ENCODE results near the gene FTO.

GRCh38 chr16:53681354-53681753, 22.6 kb upstream of the FTO start:
- TF ChIP-seq, protein P1, sequence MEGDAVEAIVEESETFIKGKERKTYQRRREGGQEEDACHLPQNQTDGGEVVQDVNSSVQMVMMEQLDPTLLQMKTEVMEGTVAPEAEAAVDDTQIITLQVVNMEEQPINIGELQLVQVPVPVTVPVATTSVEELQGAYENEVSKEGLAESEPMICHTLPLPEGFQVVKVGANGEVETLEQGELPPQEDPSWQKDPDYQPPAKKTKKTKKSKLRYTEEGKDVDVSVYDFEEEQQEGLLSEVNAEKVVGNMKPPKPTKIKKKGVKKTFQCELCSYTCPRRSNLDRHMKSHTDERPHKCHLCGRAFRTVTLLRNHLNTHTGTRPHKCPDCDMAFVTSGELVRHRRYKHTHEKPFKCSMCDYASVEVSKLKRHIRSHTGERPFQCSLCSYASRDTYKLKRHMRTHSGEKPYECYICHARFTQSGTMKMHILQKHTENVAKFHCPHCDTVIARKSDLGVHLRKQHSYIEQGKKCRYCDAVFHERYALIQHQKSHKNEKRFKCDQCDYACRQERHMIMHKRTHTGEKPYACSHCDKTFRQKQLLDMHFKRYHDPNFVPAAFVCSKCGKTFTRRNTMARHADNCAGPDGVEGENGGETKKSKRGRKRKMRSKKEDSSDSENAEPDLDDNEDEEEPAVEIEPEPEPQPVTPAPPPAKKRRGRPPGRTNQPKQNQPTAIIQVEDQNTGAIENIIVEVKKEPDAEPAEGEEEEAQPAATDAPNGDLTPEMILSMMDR (conservative IDR thresholded peaks at IDR 0.05 in 1 of 2, IDR thresholded peaks at IDR 0.05 in 1 of 2; ENCODE audit: extremely low read depth in 1 of 2, insufficient read depth in 1 of 2, low read depth in 1 of 2, low read length in 2 of 2), result no peak
- no peak for TF ChIP-seq EZH2 (IDR thresholded peaks at IDR 0.05; ENCODE audit: borderline replicate concordance, low read length)

Measured in mammary epithelial cell (primary cell).